GM10248 (cell line): ENCODE data around the gene HES5.

Source experiments
- CTCF ChIA-PET: fragments of 300-600 bp; sonication (Branson Sonifier 250); formaldehyde crosslinking; extraction: SDS; loops from one replicate; lab custom pipeline; 2021; ENCODE audit warnings: antibody characterized with exemption; lab: Yijun Ruan, JAX
- POLR2A ChIA-PET: fragments of 350-650 bp; sonication (Branson Sonifier 250); formaldehyde crosslinking; extraction: SDS; loops from one replicate; lab custom pipeline; 2020; ENCODE audit warnings: antibody characterized with exemption; lab: Yijun Ruan, JAX
- DNase-seq: peaks from one replicate; pipeline ENCODE4 v3.0.0; 2012; ENCODE audit errors: extremely low spot score
- CTCF ChIP-seq: IDR thresholded peaks from 2 replicates; pipeline ENCODE4 v1.5.1; 2012; ENCODE audit warnings: mild to moderate bottlenecking, low read depth; ENCODE audit errors: extremely low read depth, missing control alignments, control extremely low read depth

HES5 gene

GRCh38 chr1:2516124-2516523, 13.9 kb downstream of the HES5 start:
- ChIA-PET CTCF (no interaction called here), POLR2A (no interaction called here)
- no peak for TF ChIP-seq CTCF
- no peak for DNase-seq

GRCh38 chr1:2515763-2516080, 14.3 kb downstream of the HES5 start:
- ChIA-PET POLR2A (no interaction called here), CTCF (no interaction called here)
- no peak for DNase-seq
- no peak for TF ChIP-seq CTCF

GRCh38 chr1:2514863-2515762, 14.9 kb downstream of the HES5 start:
- ChIA-PET CTCF (no interaction called here), POLR2A (no interaction called here)
- DNase-seq: no peak
- no peak for TF ChIP-seq CTCF

- no peak for TF ChIP-seq CTCF
- no peak for DNase-seq
- POLR2A ChIA-PET: no interaction called here
- CTCF ChIA-PET: no interaction called here
Measured at GRCh38 chr1:2513939-2514652, 16.0 kb downstream of the HES5 start.

GRCh38 chr1:2512862-2513421, 17.1 kb downstream of the HES5 start:
- TF ChIP-seq CTCF: no peak
- POLR2A ChIA-PET: no interaction called here

GRCh38 chr1:2510366-2511155, 19.5 kb downstream of the HES5 start:
- ChIA-PET POLR2A (no interaction called here), CTCF (interaction anchor here (1.0 kb wide), 1 partner anchor 96 kb away, joined by 4 read pairs; no protein-coding TSS in a partner anchor)
- no peak for TF ChIP-seq CTCF
- no peak for DNase-seq

More at GRCh38 chr1:2512862-2513421, 17.1 kb downstream of the HES5 start:
- CTCF ChIA-PET: no interaction called here
- no peak for DNase-seq
